DMS153 (cell line): ENCODE data around the gene DBET.
"Not testable (repeated sequence)": the region's sequence is repeated elsewhere in the genome, so short reads cannot be mapped to it uniquely, and the experiment has no call there.

ENCODE experiments used
- DNase-seq: peaks from one replicate; lab custom pipeline; 2025; lab: John Stamatoyannopoulos, UW

The DBET gene

DNA sequence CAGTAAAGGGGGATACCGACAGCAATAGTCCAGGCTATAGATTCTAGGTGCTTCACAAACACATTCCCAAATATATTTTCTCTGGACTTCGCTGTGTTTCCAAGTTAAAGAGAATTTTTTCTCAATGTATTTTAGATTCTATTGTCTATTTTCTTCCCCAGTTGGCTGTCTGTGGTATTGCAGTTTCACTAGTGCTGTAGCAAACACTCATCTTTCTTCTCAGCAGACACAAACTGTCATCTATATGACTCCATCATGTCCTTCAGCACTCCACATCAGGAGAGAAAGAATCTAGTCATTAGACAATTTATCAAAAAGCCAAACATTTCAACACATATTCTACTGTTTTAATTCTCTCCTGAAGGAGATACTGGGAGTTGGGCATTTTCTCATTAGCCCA, at the start of gene DBET:
Gene DBET, plus strand, starts transcription at position 161 of the 400 bp plus-strand sequence.
- not testable (repeated sequence) for DNase-seq

DNA sequence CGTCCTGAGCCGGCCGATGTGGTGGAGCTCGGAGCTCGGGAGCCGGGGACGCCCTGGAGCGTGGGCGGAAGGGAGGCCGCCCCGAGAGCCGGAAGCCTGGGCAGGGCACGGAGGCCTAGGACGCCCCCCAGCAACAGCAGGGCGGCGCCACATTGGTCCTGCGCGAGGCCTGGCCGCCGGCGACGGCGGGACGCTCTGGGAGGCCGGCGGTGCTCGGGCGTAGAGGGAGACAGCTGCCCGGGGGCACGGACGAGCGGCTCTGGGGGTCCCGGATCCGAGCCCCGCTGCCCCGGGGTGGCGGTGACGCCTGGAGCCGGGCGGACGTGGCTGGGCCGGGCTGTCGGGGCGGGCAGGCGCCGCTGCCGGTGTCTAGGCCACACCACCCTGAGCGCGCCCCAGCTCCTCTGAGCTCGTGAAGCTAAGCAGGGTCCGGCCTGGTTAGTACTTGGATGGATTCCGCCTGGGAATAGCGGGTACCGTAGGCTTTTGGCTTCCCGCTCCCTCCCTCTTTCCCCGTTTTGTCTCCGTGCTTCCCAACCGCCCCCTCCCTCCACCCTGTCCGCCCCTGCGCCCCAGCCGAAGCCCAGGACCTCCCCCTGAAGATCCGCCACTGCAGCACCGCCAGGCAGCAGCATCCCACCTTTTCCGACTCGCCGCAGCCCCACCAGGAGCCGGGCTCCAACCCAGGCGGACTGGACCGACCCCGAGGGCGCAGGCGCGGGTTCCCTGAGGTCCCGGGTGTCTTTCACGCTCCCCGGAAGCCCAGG, 49.3 kb upstream of the DBET start:
- DNase-seq: no peak

DNA sequence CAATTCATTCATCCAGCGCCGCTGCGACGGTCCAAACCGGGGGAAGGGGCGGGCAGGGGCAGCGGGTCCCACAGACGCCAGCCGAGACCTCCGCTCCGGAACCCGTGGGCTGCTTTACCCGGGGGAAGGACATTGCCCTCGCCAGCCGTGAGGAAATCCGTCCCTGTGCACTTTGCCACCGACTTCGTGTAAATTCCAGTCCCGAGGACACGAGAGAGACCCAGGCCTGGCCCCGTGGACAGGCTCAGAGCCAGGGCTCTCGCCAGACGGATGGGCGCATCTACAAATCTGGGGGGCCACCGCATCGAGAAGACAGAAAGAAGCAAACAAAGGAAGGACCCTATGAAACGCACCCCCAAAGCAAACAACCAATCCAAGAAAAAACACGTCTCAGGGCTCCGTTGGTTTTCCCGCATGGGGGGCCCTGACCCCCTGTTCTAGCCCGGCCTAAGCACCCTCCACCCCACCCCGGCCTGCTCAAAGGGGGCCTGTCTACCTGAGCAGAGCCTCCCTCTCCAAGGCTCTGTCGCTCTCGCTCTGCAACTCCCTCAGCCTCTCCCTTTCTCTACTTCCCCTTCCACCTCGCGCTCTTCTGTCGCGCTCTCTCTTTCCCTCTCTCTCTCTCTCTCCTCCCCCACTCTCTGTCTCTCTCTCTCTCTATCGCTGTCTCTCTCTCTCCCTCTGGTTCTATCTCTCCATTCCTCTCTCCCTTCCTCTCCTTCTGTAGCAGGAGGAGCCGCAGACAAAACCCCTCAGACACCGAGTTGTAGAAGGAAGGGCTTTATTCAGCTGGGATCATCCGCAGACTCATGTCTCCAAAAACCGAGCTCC, 48.5 kb upstream of the DBET start:
- DNase-seq: no peak

DNA sequence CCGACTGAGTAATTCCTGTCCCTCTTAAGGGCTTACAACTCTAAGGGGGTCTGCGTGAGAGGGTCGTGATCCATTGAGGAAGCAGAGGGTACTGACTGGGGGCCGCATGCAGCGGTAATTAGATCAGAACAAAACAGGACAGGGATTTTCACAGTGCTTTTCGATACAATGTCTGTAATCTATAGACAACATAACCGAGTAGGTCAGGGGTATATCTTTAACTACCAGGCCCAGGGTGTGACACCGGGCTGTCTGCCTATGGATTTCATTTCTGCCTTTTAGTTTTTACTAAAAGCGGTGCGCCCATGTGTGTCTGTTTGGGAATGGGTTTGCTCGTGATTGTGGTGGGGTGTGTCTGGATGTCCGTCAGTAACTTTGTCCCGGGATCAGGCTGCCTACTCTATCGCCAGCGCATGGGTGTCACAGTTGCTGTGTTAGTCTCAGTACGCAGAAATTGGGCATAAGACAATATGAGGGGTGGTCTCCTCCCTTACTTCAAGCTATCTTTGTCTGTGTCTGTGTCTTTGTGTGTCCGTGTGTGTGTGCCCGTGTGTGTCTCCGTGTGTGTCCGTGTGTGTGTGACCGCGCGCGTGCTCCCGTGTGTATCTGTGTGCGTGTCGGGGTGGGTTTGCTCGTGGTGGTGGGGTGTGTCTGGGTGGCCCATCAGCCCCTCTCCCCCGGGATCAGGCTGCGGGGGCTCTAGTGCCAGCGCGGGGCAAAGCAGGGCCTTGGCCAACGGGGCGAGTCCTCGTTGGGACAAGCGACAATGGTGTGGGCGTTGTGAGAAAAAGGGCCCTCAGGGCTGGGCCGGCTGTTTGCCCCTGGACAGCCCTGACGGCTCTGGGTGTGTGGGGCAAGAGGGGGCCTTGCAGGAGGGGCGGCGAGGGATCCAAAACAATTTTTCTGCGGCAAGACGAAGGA, 47.7 kb upstream of the DBET start:
- no peak for DNase-seq

DNA sequence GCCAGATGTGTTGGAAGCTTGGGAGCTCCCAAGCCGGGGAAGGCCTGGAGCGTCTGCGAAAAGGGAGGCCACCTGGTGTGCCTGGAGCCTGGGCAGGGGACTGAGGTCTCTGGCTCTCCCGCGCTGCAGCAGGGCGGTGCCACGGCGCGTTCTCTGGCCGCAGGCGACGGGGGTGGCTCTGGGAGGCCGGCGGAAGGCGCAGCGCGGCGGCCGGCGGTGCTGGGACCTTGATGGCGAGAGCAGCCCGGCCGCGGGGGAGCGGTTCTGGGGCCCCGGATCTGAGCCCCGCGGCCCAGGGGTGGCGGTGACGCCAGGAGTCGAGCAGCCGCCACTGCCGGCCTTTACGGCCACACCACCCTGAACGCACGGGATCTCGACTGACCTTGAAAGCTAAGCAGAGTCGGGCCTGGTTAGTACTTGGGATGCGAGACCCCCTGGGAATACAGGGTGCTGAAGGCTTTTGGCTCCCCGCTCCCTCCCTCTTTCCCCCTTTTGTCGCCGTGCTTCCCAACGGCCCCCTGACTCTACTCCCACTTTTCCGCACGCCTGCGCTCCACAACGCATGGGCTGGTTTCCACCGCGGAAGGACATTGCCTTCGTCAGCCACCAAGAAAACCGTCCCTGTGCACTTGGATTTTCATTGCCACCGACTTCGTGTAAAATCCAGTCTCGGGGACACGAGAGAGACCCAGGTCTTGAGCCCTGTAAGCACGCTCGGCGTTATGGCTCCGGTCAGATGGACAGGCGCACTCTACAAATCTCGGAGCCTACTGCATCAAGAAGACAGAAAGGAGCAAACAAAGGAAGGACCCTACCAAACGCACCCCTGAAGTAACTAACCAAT, 46.7 kb upstream of the DBET start:
- no peak for DNase-seq

DNA sequence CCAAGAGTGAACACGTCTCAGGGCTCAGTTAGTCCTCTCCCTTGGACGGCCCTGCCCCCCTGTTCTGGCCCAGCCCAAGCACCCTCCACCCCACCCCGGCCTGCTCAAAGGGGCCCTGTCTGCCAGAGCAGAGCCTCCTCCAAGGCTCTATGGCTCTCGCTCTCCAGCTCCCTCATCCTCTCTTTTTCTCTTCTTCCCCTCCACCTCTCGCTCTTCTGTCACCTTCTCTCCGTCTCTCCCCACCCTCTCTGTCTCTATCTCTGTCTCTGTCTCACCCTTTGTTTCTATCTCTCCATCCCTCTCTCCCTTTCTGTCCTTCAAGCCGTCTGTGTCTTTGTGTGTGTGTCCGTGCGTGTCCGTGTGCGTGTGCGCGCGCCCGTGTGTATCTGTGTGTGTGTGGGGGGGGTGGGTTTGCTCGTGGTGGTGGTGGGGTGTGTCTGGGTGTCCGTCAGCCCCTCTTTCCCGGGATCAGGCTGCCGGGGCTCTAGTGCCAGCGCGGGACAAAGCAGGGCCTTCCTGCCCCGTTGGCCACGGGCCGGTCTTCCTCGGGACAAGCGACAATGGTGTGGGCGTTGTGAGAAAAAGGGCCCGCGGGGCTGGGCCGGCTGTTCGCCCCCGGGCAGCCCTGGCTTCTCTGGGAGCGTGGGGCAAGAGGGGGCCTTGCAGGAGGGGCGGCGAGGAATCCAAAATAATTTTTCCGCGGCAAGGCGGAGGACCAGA, 45.9 kb upstream of the DBET start:
- DNase-seq: no peak

DNA sequence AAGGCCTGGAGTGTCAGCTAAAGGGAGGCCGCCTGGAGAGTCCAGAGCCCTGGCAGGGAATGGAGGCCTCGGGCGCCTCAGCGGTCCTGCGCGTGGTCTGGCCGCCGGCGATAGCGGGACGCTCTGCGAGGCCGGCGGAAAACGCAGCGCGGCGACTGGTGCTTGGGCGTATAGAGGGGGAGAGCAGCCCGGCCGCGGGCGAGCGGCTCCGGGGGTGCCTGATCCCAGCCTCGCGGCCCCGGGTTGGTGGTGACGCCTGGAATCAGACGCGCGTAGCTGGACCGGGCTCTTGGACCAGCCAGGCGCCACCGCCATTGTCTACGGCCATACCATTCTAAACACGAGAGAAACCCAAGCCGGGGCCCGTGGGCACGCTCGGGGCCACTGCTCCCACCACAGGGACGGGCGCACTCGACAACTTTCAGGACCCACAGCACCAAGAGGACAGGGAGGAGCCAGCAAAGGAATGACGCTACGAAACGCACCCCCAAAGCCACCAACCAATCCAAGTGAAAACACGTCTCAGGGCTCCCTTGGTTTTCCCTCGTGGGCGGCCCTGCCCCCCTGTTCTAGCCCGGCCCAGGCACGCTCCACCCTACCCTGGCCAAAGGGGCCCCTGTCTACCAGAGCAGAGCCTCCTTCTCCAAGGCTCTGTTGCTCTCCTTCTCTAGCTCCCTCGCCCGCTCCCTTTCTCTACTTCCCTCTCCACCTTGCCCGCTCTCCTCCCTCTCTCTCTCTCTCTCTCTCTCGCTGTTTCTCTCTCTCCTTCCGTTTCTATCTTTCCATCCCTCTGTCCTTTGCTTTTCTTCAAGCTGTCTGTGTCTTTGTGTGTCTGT, 45.1 kb upstream of the DBET start:
- DNase-seq: no peak

DNA sequence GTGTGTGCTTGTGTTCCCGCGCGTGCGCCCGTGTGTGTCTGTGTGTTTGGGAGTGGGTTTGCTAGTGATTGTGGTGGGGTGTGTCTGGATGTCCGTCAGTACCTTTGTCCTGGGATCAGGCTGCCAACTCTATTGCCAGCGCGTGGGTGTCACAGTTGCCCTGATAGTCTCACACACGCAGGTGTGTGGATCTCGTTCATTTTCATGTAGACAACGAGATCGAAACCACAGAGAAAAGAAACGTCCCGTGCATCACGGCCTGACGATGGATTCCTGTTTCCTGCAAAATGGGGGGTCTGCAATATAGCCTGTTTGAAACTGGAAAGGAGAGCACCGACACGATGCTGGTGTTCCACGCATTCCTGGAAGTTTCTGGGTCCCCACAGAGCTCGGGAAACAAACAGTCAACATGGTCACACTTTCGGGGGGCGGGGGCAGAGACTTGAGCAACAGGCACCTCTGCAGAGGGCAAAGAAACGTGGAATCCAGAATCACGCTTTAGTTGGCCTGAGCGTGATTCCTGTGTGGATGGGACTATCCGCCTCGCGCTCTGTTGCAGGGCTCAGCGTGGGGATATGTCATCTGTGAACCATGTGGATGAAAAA, 44.3 kb upstream of the DBET start:
- not testable (repeated sequence) for DNase-seq

DNA sequence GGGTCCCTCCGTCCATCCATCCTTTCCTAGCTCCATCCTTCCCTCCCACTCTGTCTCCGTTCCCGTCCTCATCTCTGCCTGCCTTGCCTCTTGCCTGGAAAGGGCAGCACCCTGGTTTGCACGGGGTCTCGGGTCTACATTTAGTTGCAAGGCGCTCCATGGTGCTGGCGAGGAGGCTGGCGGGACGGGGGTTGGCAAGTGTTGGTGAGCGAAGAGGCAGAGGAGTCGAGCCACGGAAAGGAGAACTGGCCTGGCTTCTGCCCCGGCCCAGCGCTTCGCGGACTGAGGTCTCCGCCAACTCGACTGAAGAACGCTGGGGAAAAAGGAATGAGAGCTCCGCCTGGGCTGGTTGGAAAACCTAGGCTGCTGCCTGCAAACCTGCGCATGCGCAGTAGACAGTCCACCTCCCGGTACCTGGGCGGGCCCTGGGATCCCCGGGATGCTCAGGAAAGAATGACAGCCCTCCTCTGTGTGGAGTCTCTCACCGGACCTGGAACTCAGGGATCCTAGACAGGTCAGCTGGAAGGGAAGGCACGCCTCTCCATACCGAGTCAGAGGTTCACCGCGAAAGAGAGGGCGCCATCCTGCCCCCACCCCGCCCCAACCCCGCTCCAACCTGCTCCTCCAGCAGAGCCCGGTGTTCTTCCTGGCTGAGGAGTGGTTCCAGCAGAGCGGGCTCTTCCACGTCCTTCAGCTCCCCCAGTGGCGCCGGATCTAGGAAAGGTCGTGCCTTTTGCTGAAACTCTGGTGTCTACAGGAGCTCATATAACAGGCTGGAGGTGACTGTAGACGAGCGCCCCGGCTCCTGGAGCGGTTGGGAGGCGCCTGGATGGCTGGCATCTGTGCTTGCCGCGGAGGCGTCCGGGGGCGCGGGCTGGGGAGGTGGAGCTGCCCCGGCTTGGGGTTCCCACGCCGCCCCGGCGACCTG, 43.2 kb upstream of the DBET start:
- no peak for DNase-seq

DNA sequence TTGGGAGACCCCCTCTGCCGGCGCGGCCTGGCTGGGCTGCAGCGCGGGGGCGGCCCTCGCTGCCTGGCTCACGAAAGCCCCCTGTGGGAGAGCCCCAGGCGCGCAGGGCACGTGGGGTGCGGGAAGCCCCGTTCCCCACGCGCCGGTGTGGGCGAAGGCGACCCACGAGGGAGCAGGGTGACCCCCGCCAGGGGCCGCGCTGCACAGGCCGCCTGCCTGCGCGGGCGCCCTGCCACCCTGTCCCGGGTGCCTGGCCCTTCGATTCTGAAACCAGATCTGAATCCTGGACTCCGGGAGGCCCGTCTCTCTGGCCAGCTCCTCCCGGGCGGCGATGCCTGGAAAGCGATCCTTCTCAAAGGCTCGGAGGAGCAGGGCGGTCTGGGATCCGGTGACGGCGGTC, 42.3 kb upstream of the DBET start:
- DNase-seq: not testable (repeated sequence)

DNA sequence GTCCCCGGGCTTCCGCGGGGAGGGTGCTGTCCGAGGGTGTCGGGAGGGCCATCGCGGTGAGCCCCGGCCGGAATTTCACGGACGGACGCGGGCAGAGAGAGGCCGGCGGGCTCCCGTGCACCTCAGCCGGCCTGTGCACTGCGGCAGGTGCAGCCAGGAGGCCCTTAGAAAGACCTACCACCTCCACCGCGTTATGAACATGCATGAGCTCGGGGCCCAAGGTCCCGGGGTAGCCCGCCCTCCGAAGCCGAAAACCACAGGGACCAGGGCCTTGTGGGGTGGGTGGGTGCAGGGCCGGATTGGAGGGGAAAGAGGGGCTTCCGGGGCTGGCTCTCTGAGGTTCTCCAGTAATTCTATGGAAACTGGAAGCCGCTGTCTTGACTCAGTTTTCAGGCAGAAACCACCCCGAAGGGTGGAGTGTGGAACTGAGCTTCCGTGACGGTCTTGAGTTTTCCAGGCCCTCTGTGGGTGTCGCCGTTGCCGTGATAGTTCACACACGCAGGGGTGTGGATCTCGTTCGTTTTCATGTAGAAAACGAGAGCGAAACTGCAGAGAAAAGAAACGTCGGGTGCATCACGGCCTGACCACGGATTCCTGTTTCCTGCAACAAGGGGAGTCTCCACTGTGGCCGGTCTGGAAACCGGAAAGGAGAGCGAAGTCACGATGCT, 41.6 kb upstream of the DBET start:
- not testable (repeated sequence) for DNase-seq

DNA sequence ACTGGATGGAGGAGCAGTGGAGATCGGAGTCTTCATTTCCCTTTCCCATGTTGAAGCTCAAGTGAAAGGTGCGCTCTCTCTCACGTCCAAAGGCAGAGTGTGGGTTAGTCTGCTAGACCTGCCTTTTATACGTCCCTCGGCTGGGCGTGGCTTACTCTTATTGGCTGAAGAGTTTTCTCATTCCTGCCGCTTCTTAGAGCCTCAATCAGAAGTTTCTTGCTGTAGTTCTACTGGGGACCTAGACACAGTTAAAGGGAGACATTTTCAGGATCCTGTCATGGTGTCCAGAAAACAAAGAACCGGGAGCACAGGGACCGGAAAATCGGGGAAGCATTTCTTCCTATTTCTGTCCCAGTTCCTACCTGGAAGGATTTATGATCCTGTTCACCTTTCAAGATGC, 37.1 kb upstream of the DBET start, which contains the start of gene FRG2:
Gene FRG2, minus strand, starts transcription at position 101 of the 400 bp plus-strand sequence. Its CDS starts 52 bp downstream, at position 49.
- not testable (repeated sequence) for DNase-seq

DNA sequence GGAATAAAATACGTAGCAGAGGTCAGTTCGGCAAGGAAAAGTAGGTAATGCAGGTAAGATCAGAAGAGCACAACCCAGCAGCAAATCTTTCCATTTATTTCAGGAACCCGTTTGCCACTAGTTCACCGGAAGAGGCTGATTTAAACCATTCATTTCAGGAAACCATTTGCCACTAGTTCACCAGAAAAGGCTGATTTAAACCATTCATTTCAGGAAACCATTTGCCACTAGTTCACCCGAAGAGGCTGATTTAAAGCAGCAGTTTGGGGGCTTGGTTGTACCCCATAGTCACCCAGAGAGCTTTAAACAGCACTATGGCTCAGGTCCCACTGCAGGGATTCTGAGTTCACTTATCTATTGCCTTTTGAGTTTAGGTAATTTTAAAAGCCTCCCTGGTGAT, 33.0 kb upstream of the DBET start:
- not testable (repeated sequence) for DNase-seq

DNA sequence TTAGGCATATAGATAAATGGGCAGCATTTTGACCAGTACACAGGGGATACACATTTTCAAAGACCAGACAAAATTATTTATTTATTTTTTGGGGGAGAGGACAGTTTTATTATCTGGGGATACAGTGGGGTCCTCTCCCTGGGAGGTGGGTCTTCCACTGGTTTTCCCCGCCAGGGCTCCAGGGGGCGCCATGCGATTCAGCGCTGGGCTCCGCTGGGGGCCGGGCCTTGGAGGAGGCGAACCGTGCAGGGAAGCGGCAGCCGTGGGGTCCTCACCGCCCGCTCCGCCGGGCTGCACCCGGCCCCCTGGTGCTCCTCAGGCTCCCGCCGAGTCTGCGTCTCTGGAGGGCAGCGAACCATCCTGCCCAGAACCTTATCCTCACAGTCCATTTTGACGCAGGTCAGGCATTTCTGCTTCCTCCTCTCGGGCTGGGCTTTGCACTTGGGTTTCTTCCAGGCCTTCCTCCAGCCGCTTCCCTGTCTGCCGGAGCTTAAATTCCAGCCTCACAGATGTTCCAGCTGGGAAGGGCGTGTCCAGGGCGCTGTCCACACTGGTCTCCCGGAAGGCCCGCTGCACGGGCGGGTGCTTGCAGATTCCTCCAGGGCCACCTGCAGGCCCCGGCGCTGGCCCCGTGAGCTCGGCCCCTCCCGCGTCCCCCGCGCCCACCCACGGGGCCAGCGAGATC, 26.5 kb upstream of the DBET start:
- DNase-seq: not testable (repeated sequence)

DNA sequence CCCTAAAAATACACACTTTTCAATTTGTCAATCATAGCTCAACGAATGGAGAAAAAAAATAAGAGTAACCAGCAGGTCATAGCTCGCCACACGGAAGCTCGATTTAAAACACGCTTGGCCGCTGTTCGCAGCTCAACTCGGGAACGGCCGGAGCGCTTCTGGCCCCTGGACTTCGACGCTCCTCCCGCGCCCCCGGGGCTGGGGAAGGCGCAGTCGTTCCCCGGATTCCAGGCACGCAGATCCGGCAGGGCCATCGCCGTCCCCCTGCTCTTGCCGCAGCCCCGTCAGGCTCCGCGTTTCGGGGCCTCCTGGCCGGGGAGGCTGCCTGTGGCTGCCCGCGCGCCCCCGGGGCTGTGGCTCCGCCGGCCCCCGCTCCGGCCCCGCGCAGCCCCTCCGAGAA, 23.4 kb upstream of the DBET start:
- DNase-seq: not testable (repeated sequence)

DNA sequence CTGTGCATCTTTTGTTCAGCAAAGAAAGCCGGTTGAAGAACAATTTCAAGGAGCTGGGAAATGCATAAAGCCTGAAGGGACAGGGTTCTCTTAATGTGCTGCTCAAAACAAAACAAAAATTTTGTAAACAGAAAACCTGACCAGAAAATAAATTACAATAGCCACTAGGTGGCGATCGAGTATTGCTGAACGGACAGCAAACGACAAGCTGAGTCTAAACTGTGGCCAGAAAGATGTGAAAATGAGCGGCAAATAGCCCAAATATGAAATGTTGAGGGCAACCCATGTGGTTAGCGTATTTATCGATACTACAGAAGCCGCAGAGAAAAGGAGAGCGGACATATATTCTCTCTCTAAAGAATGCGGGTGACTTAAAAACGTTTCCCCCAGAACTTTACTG, 16.7 kb upstream of the DBET start:
- not testable (repeated sequence) for DNase-seq
